ENCODE results near the gene SLC24A3.

DNA sequence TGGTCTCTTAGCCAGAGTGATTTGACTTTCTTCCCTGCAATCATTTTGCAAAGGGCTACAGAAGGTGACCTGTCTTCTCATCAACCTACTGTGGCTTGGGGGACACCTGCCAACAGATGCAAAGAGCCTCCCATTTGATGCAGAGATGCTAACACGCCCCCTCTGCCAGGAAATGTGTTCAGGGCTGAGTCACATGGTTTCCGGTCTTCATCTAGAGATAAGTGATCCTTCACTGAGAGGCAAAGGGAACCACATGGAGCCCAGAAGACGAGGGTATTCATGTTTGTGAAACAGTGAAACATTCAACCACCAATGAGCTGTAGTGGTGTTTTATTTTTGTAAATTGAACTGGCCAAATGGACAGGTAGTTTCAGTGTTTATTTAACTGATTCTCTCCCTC, 436.6 kb downstream of the SLC24A3 start:
- TF ChIP-seq, protein P1, sequence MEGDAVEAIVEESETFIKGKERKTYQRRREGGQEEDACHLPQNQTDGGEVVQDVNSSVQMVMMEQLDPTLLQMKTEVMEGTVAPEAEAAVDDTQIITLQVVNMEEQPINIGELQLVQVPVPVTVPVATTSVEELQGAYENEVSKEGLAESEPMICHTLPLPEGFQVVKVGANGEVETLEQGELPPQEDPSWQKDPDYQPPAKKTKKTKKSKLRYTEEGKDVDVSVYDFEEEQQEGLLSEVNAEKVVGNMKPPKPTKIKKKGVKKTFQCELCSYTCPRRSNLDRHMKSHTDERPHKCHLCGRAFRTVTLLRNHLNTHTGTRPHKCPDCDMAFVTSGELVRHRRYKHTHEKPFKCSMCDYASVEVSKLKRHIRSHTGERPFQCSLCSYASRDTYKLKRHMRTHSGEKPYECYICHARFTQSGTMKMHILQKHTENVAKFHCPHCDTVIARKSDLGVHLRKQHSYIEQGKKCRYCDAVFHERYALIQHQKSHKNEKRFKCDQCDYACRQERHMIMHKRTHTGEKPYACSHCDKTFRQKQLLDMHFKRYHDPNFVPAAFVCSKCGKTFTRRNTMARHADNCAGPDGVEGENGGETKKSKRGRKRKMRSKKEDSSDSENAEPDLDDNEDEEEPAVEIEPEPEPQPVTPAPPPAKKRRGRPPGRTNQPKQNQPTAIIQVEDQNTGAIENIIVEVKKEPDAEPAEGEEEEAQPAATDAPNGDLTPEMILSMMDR (conservative IDR thresholded peaks at IDR 0.05) = no peak
- no peak for TF ChIP-seq EZH2 (IDR thresholded peaks at IDR 0.05; ENCODE audit: low read depth)

Measured in PC-9 (cell line).